HG03103 (cell line): ENCODE results near the gene XIRP1.

Source experiments
- ATAC-seq: cut with Tn5 transposase; IDR thresholded peaks from one replicate; pipeline ENCODE4 v1.9.1; 2021; ENCODE audit warnings: low read depth; ENCODE audit not compliant: unreplicated experiment

Gene XIRP1

GRCh38 chr3:39146083-39146501, 46.3 kb downstream of the XIRP1 start:
- ATAC-seq, result no peak

- no peak for ATAC-seq
Observed at GRCh38 chr3:39144748-39145380, 47.5 kb downstream of the XIRP1 start.

GRCh38 chr3:39144095-39144747, 48.2 kb downstream of the XIRP1 start:
- ATAC-seq, result no peak

GRCh38 chr3:39143051-39143885, 49.1 kb downstream of the XIRP1 start:
- no peak for ATAC-seq

- no peak for ATAC-seq
Observed at GRCh38 chr3:39142067-39142466, 50.3 kb downstream of the XIRP1 start.

GRCh38 chr3:39141171-39141995, 51.0 kb downstream of the XIRP1 start:
- ATAC-seq, result no peak

- no peak for ATAC-seq
Observed at GRCh38 chr3:39140341-39140971, 51.9 kb downstream of the XIRP1 start.

- ATAC-seq, result no peak
Observed at GRCh38 chr3:39139442-39139841, 53.0 kb downstream of the XIRP1 start.

GRCh38 chr3:39138804-39139415, 53.5 kb downstream of the XIRP1 start:
- ATAC-seq, result no peak

- ATAC-seq, result no peak
Observed at GRCh38 chr3:39137991-39138803, 54.2 kb downstream of the XIRP1 start.

- ATAC-seq, result no peak
Observed at GRCh38 chr3:39137435-39137936, 54.9 kb downstream of the XIRP1 start.

GRCh38 chr3:39136533-39137434, 55.6 kb downstream of the XIRP1 start:
- ATAC-seq, result no peak

GRCh38 chr3:39135170-39135805, 57.1 kb downstream of the XIRP1 start:
- ATAC-seq, result no peak

- no peak for ATAC-seq
Observed at GRCh38 chr3:39134305-39134704, 58.1 kb downstream of the XIRP1 start.

- no peak for ATAC-seq
Observed at GRCh38 chr3:39133822-39134221, 58.6 kb downstream of the XIRP1 start.
